ENCODE results near the gene HAUS3. TPM values are rescaled to one million over a fixed set of nuclear protein-coding genes. Genes with fewer than 3 reads are reported as not detected.

HAUS3 gene
- total and polyA plus RNA-seq, 2 experiments from 2014 or later, result 7.1 to 9.8 TPM

GRCh38 chr4:2256781-2257191 lies 14.9 kb upstream of the HAUS3 start:
- DNase-seq (ENCODE audit: low spot score), result no peak
- peaks cover 95% of the 10 kb centered on the region for H4K20me1 ChIP-seq (ENCODE audit: insufficient read depth, poor library complexity, severe bottlenecking)
- no peaks in the 10 kb centered on the region for H3K27me3 ChIP-seq
- TF ChIP-seq EZH2 (IDR thresholded peaks at IDR 0.05; ENCODE audit: borderline replicate concordance) (no peak), EZH2phosphoT487 (IDR thresholded peaks at IDR 0.05; ENCODE audit: low read depth, severe bottlenecking, unreplicated experiment) (no peak)
- TF ChIP-seq, protein P1, sequence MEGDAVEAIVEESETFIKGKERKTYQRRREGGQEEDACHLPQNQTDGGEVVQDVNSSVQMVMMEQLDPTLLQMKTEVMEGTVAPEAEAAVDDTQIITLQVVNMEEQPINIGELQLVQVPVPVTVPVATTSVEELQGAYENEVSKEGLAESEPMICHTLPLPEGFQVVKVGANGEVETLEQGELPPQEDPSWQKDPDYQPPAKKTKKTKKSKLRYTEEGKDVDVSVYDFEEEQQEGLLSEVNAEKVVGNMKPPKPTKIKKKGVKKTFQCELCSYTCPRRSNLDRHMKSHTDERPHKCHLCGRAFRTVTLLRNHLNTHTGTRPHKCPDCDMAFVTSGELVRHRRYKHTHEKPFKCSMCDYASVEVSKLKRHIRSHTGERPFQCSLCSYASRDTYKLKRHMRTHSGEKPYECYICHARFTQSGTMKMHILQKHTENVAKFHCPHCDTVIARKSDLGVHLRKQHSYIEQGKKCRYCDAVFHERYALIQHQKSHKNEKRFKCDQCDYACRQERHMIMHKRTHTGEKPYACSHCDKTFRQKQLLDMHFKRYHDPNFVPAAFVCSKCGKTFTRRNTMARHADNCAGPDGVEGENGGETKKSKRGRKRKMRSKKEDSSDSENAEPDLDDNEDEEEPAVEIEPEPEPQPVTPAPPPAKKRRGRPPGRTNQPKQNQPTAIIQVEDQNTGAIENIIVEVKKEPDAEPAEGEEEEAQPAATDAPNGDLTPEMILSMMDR (IDR thresholded peaks at IDR 0.05; ENCODE audit: poor library complexity), result no peak
- no peak overlapping the region for H2AFZ ChIP-seq
- no peak overlapping the region for H3K4me2 ChIP-seq
- H3K9me3 ChIP-seq (ENCODE audit: low read depth), result no peaks in the 10 kb centered on the region
- H3K36me3 ChIP-seq (replicated peaks; ENCODE audit: insufficient read depth, low read depth), result no peaks in the 10 kb centered on the region
- H3K9me2 ChIP-seq (replicated peaks; ENCODE audit: insufficient read depth), result no peaks in the 10 kb centered on the region
- no peak overlapping the region for H3K4me3 ChIP-seq
- peaks cover 61% of the 10 kb centered on the region for H3K79me2 ChIP-seq
- H3K27ac ChIP-seq, result no peak overlapping the region
- H3K4me1 ChIP-seq (ENCODE audit: insufficient read depth), result peaks cover 19% of the 10 kb centered on the region
- 92% methylated on average over 10 of the region's 12 CpGs for WGBS (ENCODE audit: low lambda C conversion rate, missing lambda C conversion rate)

- TF ChIP-seq EZH2 (IDR thresholded peaks at IDR 0.05; ENCODE audit: borderline replicate concordance), result no peak
- TF ChIP-seq, protein P1 (IDR thresholded peaks at IDR 0.05; ENCODE audit: poor library complexity), result no peak
- no peak for TF ChIP-seq EZH2phosphoT487 (IDR thresholded peaks at IDR 0.05; ENCODE audit: low read depth, severe bottlenecking, unreplicated experiment)
- H2AFZ ChIP-seq, result no peak overlapping the region
- H3K79me2 ChIP-seq, result peaks cover 58% of the 10 kb centered on the region
- no peak overlapping the region for H3K4me2 ChIP-seq
- H3K4me3 ChIP-seq, result no peak overlapping the region
- DNase-seq (ENCODE audit: low spot score), result no peak
- WGBS (ENCODE audit: low lambda C conversion rate, missing lambda C conversion rate), result 93% methylated on average over 7 of the region's 8 CpGs
- no peak overlapping the region for H3K27ac ChIP-seq
- no peaks in the 10 kb centered on the region for H3K27me3 ChIP-seq
- no peaks in the 10 kb centered on the region for H3K9me2 ChIP-seq (replicated peaks; ENCODE audit: insufficient read depth)
- no peaks in the 10 kb centered on the region for H3K36me3 ChIP-seq (replicated peaks; ENCODE audit: insufficient read depth, low read depth)
- no peaks in the 10 kb centered on the region for H3K9me3 ChIP-seq (ENCODE audit: low read depth)
- H3K4me1 ChIP-seq (ENCODE audit: insufficient read depth), result peaks cover 19% of the 10 kb centered on the region
- peaks cover 95% of the 10 kb centered on the region for H4K20me1 ChIP-seq (ENCODE audit: insufficient read depth, poor library complexity, severe bottlenecking)
Observed at GRCh38 chr4:2256156-2256731, 14.3 kb upstream of the HAUS3 start.

DNA sequence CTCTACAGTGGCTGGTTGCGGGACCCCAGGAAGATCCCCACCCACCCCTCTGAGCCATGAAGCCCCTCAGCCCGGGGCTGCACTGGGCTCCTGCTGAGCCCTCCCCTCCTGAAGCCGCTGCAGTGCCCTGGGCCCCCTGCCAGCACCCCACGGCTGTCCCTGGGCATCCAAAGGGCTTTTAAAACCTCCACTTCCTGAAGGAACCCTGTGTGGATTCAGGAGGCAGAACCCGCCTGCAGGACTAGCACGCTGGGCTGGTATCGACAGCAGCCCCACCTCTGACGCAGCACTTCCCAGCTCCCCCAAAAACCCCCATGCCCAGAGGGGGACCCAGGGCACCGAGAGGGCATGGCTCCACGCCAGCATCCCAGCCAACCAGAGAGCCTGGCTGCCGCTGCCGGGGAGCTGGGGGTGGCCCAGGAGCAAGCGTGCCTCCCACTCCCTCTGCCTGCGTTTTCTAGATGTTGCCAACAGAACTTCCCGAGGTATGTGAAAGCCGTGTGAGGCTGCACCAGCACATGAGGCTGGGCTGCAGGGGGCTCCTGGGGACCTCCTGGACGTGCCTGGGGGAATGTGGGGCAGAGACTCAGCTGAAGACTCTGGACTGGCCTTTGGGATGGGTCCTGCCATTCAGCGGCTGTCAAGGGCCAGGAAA lies 13.7 kb upstream of the HAUS3 start:
- Histone ChIP-seq H3K36me3 (replicated peaks; ENCODE audit: insufficient read depth, low read depth) (no peaks in the 10 kb centered on the region), H3K4me1 (ENCODE audit: insufficient read depth) (peaks cover 19% of the 10 kb centered on the region), H3K4me3 (no peak overlapping the region), H3K9me2 (replicated peaks; ENCODE audit: insufficient read depth) (no peaks in the 10 kb centered on the region), H3K79me2 (peaks cover 52% of the 10 kb centered on the region), H2AFZ (no peak overlapping the region), H3K4me2 (no peak overlapping the region), H3K27ac (no peak overlapping the region), H4K20me1 (ENCODE audit: insufficient read depth, poor library complexity, severe bottlenecking) (peaks cover 89% of the 10 kb centered on the region), H3K27me3 (no peaks in the 10 kb centered on the region), H3K9me3 (ENCODE audit: low read depth) (no peaks in the 10 kb centered on the region)
- DNase-seq (ENCODE audit: low spot score), result peak; percentile 25
- WGBS (ENCODE audit: low lambda C conversion rate, missing lambda C conversion rate), result 83% methylated on average over 17 of the region's 18 CpGs
- no peak for TF ChIP-seq EZH2phosphoT487 (IDR thresholded peaks at IDR 0.05; ENCODE audit: low read depth, severe bottlenecking, unreplicated experiment)

Data from hepatocyte (in vitro differentiated cells).